ENCODE measurements around the gene SEC61A2.
"Not testable (repeated sequence)": the region's sequence is repeated elsewhere in the genome, so short reads cannot be mapped to it uniquely, and the experiment has no call there.

Gene SEC61A2

DNA sequence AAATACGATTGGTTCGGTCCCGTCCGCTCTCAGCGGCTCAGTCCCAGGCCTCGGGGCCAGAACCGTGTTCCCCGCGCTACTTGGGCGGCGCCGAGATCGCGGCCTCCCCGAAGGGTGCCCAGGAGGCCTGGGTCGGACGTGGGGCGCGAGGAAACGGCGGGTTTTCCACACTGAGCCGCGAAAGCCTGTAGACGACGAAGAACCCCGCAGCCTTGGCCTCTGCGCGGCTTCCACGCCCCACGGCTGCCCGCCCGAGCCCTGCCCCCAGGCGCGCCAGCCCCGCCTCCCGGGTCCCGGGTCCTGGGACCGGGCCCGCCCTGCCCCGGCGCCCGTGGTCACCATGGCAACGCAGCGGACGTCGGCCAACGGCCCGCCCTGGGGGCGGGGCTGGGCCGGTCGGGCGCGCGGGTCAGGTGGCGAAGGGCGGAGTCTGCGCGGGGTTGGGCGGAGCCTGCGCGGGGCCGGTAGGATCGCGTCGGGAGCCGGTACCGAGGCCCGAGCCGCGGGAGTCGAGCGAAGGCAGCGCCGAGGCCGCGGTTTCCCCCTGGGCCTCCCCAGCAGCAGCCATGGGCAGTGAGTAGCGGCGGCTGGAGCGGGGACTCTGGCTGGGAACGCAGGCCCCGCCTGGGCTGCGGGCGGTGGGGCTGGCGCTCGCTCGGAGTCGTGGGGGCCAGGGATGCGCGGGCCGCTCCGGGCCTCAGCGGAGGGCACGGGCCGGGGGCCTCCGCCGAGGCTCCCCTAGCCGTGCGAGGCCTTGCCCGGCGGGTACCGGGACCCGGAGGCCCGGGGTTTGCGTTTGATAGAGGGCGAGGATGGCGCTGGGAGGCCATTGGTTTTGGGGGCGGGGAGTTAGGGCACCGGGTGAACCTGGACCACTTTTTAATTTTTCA is at the start of gene SEC61A2:
Gene SEC61A2, plus strand, starts transcription at position 456 of the 890 bp plus-strand sequence. Its CDS starts 111 bp downstream, at position 567.
- DNase-seq = peak; percentile 97

DNA sequence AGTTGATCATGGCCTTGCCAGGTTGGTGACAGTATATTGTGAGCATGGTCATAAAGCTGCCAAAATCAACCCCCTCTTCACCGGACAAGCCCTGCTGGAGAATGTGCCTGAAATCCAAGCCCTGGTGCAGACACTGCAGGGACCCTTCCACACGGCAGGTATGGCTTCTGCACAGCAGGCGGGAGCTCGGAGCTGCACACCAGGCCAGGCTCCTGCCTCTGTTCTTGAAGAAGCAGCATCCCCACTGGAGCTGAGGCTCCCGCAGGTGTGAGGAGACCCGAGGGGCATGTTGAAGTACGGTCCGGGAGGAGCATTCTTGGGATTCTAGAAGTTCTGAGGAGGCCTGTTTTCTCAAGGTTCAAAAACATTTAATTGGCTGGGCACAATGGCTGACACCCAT is 48.0 kb upstream of the SEC61A2 start:
- DNase-seq = no peak

DNA sequence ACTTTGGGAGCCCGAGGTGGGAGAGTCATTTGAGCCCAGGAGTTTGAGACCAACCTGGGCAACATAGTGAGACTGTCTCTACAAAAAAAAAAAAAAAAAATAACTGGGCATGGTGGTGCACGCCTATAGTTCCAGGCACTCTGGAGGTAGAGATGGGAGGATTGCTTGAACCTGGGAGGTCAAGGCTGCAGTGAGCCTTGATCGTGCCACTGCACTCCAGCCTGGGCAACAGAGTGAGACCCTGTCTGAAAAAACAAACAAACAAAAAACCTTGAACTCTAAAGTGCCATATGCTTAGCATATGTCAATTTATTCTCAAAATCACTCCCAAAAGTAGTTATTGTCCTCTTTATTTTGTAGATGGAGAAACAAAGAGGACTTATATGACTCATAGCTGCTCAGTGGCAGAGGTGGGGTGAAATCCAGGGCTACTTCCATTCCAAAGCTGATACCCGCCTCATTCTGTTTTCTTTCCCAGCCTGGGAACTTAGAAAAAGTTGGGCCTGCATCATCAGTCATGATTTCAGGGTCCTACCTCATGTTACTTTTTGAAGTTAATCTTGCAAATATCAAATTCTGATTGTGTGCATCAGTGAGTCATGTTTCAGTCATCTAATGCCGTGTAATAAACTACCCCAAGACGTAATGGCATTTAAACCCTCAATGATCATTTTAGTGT is 47.5 kb upstream of the SEC61A2 start:
- DNase-seq = no peak

DNA sequence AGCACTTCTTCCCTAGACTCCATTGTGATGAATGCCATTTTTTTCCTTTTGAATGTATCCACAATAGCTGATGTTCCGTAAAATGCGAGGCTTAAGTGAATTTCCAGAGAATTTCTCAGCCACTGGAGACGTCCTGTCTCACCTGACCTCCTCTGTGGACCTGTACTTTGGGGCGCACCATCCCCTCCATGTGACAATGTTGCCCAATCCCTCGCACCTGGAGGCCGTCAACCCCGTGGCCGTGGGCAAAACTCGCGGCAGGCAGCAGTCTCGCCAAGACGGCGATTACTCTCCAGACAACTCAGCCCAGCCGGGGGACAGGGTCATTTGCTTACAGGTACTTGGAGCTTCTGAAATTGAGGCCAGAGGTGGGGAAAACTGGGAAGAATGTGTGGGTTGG is 40.6 kb upstream of the SEC61A2 start:
- no peak for DNase-seq

DNA sequence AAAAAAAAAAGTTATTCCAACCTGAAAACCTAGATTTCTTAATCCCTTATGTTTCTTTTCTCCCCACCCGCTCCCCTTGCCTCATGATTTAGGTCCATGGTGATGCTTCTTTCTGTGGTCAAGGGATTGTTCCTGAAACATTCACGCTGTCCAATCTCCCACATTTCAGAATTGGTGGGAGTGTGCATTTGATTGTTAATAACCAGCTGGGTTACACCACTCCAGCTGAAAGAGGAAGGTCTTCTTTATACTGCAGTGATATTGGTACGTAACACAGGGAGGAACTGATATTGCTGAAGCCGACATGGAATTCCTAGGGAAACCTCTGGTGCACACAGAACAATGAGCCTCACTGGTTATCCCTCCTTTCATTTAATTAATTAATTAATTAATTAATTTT is 38.1 kb upstream of the SEC61A2 start:
- no peak for DNase-seq

DNA sequence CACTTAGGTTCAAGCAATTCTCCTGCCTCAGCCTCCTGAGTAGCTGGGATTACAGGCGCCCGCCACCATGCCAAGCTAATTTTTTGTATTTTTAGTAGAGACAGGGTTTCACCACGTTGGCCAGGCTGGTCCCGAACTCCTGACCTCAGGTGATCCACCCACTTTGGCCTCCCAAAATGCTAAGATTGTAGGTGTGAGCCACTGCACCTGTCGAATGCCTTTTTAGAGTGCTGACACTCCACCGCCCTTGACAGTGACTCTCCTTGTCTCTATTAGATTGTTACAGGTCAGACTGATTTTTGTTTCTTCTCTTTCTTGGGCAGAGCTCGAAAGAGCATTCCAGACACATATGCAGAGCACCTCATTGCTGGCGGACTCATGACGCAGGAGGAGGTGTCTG is 32.1 kb upstream of the SEC61A2 start:
- not testable (repeated sequence) for DNase-seq

DNA sequence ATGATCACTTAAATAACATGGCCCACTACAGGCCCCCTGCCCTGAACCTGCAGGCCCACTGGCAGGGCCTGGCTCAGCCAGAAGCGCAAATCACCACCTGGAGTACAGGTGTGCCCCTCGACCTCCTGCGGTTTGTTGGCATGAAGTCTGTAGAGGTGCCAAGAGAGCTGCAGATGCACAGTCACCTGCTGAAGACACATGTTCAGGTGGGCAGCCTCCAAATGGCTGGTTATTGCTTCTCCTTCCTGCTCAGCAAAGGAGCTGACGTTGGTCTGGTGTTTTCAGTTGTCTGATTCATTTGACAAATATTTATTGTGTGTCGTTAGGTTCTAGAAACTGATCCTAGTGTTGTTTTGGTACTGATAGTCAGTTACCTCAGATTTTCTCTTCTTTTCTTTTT is 31.7 kb upstream of the SEC61A2 start:
- DNase-seq = no peak

DNA sequence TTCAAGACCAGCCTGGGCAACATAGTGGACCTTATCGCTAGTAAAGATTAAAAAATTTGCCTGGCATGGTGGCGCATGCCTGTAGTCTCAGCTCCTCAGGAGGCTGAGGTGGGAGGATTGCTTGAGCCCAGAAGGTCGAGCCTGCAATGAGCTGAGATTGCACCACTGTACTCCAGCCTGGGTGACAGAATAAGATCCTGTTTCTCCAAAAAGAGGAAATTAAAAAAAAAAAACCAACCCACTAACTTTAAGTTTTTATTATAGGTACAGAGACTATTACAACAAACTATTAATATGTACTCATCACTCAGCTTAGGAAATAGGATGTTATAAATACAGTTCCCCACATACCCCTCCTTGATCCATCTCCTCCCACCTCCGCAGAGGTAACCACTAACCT is 30.5 kb upstream of the SEC61A2 start:
- DNase-seq = no peak

DNA sequence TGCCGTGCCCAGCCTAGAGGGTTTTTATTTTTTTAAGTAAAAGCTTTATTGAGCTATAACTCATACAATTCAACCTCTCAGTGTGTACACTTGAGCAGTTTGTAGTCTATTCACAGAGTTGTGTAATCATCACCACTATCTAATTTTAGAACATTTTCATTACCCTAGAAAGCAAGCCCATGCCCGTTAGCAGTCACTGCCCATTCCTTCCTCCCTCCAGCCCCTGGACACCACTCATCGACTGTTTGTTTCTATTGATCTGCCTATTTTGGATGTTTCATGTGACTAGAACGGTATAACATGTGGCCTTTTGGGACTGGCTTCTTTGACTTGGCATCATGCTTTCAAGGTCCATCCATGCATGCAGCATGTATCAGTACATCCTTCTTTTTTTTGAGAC is 25.7 kb upstream of the SEC61A2 start:
- DNase-seq = no peak

DNA sequence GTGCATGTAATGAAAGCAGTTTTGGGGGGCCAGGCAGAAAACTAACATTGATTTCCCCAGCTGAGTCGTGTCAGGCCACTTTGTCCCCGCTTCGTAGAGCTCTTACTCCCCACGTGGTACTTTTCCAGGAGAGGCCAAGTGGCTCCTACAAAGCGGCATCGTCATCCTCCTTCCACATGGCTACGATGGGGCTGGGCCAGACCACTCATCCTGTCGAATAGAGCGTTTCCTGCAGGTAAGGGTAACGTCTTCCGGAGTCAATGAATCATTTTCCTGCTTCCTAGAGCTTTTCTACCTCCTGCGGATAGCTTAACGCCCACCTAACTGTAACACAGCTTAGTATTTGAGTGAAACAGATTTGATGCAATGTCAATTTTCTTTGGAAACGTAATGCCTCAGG is 21.7 kb upstream of the SEC61A2 start:
- DNase-seq = no peak

DNA sequence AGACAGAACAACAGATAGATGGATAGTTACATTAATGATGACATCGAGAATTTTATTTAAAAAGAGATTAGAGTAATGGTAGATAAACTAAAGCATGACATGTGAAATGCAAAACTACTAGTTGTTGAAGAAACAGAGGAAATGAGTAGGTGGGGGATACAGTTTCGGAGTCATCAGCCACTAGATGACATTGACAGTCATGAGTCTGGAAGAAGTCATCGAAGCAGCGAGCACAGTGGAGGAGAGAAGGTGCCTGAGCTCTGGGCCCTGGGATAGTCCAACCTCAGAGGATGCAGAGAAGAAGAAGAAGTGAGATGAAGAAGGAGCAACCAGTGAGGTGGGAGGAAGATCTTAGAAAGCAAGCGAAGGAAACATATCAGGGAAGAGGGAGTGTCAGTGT is 20.2 kb upstream of the SEC61A2 start:
- no peak for DNase-seq

DNA sequence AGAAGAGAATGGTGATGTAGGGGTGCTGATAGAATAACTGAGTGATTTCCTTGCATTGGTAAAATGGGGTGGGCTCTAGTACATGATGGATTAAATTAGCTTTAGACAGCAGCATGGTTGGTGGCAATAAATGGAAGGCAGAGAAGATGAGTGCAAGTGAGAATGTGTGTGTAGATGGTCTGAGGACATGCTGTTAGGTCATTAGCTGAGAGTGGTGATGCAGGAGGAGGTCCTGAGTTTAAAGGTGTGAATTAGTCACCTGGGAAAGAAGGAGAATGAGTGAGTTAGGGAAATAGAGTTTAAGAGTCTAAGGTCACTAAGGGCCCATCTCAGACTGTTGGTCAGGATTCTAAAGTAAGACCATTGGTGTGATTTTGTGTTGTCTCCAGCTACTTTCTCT is 17.9 kb upstream of the SEC61A2 start:
- DNase-seq = no peak

DNA sequence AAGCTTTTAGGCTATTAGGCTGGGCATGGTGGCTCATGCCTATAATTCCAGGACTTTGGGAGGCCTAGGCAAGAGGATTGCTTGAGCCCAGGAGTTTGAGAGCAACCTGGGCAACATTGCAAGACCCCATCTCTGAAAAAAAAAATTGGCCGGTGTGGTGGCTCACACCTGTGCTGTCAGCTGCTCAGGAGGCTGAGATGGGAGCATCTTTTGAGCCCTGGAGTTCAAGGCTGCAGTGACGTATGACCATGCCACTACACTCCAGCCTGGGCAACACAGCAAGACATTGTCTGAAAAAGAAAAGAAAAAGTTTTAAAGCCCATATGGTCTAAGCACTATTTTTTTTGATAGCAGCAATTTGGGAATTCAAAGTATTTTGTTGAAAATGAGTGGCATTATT is 15.8 kb upstream of the SEC61A2 start:
- DNase-seq = no peak

DNA sequence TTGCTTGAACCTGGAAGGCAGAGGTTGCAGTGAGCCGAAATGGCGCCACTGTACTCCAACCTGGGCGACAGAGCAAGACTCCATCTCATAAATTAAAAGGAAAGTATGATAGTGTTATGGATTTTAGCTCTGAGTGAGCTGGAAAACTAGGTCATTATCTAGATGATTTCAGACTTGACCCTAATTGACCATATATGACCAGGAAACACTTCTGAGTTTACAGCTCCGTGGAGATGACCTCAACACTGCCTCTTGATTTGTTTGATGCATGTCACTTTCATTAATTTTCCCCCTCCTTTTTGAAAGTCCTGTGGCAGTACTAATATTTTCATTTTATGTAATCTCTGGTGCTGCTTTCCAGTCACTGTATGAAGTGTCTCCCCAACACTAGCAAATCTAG is 7.8 kb upstream of the SEC61A2 start:
- no peak for DNase-seq

DNA sequence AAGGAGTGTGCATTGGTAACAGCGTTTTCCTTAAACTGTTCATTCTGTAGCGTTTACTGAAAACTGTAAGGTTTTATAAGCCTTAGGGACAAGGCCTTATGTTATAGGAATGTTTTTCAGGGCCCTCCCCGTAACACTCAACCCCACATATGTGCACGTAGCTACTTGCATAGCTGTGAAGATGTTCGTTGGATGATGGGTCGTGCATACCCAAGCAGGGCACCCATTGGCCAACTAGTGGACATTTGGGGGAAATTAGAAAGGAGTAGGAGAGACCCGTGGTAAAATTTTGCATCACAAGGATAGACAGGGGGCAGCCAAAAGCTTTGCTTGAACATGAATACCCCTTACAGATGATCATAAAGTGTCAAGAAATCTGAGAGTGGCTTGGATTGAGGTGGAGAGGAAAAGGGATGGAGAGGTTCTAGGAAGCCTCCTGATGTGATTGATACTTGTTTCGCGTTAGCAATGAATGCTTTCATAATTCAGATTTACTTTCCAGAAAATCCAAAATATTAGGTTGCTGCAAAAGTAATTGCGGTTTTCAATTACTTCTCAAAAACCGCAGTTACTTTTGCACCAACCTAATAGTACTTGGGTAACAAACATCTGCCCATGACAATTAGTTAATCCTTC is 878 bp downstream of the SEC61A2 start:
- no peak for DNase-seq

DNA sequence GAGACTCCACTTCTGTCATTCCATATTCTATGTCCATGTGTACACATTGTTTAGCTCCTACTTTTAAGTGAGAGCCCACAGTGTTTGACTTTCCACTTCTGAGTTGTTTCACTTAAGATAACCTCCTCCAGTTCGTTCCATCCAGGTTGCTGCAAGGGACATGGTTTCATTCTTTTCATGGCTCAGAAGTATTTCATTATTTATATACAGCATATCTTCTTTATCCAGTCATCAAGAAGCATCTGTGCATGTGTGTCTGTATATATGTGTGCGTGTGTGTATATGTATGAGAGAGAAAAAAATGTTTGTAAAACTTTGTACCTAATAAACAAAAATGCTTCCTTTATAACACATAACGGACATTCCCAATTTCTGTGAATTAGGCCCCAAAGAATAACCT is 6.2 kb downstream of the SEC61A2 start:
- no peak for DNase-seq

DNA sequence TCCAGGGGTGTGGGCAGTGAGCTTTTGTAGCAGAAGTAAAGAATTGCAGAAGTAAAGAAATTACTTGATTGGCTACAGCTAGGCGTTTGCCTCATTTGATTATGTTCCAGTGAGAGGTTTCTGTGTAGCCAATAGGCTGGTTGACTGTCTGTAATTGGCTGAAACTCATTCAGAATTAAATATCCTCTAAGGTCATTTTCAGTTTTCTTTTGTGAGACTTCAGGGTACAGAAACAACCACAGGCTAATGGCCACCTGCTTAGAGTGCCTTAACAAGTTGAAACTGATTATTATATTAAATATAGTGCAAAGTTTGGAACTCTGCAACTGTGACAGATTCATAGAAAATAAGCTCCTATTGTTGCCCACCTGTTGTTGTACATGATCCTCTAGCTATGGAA is 10.6 kb downstream of the SEC61A2 start:
- no peak for DNase-seq

DNA sequence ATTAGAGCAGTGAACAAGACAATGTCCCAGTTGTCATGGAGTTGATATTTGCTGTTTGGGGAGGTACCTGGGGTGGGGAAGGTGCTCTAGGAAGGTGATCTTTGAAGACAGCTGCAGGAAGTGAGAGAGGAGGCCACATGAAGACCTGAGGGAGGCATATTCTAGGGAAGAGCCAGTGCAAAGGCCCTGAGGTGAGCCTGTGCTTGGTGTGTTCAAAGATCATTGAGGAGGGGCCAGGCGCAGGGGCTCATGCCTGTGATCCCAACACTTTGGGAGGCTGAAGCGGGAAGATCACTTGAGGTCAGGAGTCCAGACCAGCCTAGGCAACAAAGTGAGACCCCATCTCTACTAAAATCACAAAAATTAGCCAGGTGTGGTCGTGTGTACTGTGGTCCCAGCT is 15.1 kb downstream of the SEC61A2 start:
- DNase-seq = no peak

DNA sequence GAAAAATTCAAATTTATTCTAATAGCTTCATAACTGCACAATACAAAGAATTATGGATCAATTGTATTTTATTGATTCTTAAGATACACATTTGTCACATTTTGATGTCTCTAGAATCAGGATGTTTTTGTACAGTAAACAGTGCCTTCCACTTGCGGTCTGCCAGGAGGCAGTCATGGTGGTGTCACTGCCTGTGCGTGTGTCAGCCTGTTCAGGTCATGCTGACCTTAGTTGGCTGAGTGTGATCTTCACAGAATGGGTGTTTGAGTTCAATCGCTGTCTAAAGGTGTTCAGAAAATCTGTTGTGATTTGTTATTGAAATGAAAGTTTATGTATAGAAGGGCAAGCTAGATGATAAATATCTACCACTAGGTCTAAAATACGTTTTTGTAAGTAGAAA is 20.7 kb downstream of the SEC61A2 start:
- DNase-seq = no peak

DNA sequence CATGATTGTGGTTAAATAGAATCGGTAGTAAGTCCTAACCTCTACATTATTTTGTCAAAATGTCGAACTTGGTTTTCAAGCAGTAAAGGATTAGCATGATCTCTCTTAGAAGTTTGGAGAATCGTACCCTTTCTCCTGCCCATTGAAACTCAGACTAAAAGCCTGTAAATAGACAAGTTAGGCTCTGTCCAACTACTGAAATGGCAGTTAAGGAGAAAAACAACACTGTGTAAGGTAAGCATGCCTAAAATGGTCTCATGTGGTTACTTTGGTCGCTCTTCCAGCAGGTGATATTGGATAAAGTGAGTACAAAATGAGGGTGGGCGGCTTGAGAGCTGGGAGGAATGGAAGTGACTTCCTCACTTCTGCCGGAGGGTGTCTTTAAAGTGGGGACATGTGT is 25.0 kb downstream of the SEC61A2 start:
- DNase-seq = no peak

DNA sequence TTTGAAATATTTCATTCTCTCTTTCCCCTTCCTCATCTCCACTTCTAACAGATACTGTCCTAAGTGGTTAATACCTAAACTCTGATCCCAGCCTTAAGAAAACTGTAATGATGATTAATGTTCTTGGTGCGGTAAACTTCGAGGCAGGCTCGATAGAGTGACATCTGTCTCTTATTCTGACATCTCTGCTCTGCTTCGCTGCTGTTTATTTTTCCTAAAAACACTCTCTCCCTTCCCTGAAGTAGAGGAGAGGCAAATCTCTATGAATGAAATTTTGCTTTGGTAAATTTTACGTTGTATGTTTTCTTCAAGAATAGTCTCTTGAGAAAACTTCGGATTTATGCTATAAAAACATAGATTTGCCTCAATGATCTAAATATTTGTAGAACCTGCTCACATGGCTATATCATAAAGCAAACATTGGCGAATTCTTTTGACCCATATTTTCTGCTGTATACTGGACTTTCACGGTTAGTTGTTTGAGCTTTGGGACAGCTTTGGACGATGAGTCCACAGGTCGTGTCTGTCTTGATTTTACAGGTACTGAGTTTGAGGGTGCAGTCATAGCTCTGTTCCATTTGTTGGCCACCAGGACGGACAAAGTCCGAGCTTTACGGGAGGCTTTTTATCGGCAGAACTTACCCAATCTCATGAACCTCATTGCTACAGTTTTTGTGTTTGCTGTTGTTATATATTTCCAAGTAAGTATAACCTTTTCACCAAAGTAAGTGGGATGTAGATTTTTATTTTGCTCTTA is 27.1 kb downstream of the SEC61A2 start:
- no peak for DNase-seq

DNA sequence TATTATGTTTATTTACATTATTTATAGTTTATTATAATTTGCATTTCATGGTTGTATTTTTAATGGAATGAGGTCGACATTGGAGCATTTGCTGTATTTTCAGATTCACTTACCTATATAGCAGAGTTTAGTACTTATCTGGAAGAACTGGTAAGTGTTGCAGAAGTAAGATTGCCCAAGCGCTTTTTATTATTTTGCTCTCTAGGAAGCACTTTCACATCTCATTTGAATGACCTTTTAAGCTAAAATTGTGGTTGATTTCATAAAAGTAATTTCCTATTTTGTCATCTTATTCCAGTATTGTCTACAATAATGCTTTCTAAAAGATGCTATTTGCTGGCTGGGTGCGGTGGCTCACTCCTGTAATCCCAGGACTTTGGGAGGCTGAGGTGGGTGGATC is 28.6 kb downstream of the SEC61A2 start:
- no peak for DNase-seq

DNA sequence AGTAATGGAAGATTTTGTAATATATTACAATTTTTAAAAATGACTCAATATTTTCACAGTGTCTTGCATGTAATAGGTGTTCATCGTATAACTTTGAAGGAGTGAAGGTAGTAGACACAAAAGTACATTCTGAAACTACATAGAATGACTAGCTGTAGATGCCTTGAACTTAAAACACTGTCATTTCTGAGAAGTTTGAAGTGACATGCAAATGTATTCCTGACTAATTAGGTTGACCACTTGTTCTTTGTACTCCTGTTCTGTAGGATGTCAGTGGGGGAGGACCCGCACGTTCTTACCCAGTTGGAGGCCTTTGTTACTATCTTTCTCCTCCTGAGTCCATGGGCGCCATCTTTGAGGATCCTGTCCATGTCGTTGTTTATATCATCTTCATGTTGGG is 31.2 kb downstream of the SEC61A2 start:
- DNase-seq = no peak

All from activated CD4-positive, alpha-beta T cell treated with anti-CD3 and anti-CD28 coated beads for 1 hour (primary cell).